HepG2 (cell line): Measurements from ENCODE around the gene CPE. TPM values are rescaled to one million over a fixed set of nuclear protein-coding genes. Genes with fewer than 3 reads are reported as not detected.

ENCODE experiments used
- MBNL3 ChIP-seq: fragments of 250-450 bp; sonication (Bioruptor Pico); conservative IDR thresholded peaks from 2 replicates; pipeline ENCODE4 v1.8.0; 2022; ENCODE audit warnings: mild to moderate bottlenecking, inconsistent platforms
- ZBTB40 ChIP-seq, 2 experiments: fragments of 450-650 bp in 1 of 2; sonication (generic) in 1 of 2; formaldehyde crosslinking in 1 of 2; IDR thresholded peaks; 2 replicates each; pipeline versions ENCODE4 v1.6.1 to v1.8.0; 2016 to 2022; ENCODE audit warnings: antibody characterized with exemption in 1 of 2, mild to moderate bottlenecking in 1 of 2, missing genetic modification reagents in 1 of 2
- ZNF792 ChIP-seq: IDR thresholded peaks from 2 replicates; pipeline ENCODE4 v1.6.1; 2016
- polyA plus RNA-seq, 8 experiments: library from polyadenylated mRNA; depleted of rRNA in 3 of 8; stranded (reverse) in 7 of 8; unstranded in 1 of 8; fragments of >200 nt; fragmentation: Illumina TruSeq in 4 of 8; extraction: Trizol in 4 of 8; gene quantifications; 2 replicates each; pipeline versions ENCODE4 v1.2.1 to v1.2.3, GENCODE V29; 2011 to 2016; ENCODE audit warnings: low read depth in 4 of 8, missing spikeins in 1 of 8, mixed read lengths in 1 of 8; ENCODE audit not compliant: insufficient read depth in 1 of 8
- total RNA-seq, 5 experiments: library from RNA; depleted of rRNA; stranded (reverse); fragments of >200 nt; fragmentation: Illumina TruSeq; extraction: Trizol; gene quantifications; 2 replicates each; pipeline ENCODE4 v1.2.3, GENCODE V29; 2016; ENCODE audit warnings: low read depth in 1 of 5

CPE gene
- total and polyA plus RNA-seq, 2 of the 13 experiments (the other 11 are each of a cell fraction or from before 2014, with no cell fraction given), result 268 to 852 TPM

- TF ChIP-seq ZBTB40 (IDR thresholded peaks at IDR 0.05), result no peak
- no peak for TF ChIP-seq ZBTB40 (CRISPR knock-in tag; IDR thresholded peaks at IDR 0.05)
- TF ChIP-seq ZNF792 (CRISPR knock-in tag), result no peak
- TF ChIP-seq MBNL3 (CRISPR knock-in tag), result no peak
Observed at GRCh38 chr4:165522050-165522449, 143.2 kb downstream of the CPE start (continued).
